ENCODE data around the gene SIPA1L3.

The SIPA1L3 gene

GRCh38 chr19:38111898-38112297, 204.9 kb downstream of the SIPA1L3 start:
- no peak for DNase-seq (ENCODE audit: low spot score)

- no peak for DNase-seq (ENCODE audit: low spot score)
Observed at GRCh38 chr19:38114651-38115050, 207.6 kb downstream of the SIPA1L3 start.

DNA sequence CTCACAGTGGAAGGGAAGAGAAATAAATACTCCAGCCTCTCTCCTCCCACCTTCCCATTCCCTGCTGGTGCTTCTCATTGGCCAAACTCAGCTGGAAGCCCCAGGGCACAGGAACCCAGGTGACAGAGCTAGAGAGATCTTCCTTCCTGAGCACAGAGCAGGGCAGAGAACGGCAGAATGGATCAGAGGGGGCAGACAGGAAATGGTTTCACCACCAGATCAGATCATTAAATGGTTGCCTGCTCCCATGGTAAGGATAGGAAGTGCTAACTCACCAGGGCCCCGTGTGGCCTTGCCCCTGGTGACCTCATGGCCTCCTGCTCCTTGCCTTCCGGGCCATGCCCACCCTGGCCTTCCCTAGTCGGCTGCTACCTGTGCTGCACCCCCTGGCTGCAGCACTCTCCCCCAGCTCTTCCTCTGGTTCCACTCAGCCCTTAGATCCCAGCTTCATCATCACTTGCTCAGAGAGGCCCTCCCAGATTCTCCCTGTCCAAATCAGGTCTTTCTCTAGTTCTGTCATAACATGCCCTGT, 208.3 kb downstream of the SIPA1L3 start:
- no peak for DNase-seq (ENCODE audit: low spot score)

GRCh38 chr19:38118176-38118575, 211.2 kb downstream of the SIPA1L3 start:
- no peak for DNase-seq (ENCODE audit: low spot score)

- DNase-seq (ENCODE audit: low spot score): no peak
Observed at GRCh38 chr19:38120471-38121025, 213.5 kb downstream of the SIPA1L3 start.

DNA sequence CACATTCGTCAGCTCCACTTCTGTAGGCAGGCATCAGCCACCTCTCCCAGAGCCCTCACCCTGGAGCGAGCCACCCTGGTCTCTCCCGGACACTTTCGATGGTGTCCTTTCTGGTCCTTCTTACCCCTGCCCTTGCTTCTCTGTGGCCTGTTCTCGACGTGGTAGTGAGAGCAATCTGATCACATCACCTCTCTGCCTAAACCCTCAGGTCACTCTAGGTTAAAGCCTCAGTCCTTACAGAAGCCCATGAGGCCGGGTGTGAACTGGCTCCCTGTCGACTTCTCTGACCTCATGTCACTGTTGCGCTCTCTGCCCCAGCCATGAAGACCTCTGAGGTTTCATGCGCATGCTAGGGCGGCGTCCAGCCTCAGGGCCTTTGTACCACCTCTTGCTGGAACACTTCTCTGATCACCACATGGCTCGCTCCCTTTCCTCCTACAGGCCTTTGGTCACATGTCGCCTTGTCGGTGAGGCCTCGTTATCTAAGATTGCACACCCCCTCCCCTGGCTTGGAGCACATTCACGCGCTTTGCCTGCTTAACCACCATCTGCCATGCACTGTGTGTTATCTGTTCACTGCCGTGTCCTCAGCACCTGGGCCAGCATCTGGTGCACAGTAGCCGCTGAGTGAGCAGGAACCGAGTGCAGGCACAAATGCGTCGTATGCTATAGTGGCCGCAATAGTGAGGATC, 215.5 kb downstream of the SIPA1L3 start:
- DNase-seq (ENCODE audit: low spot score): no peak

GRCh38 chr19:38125238-38125637, 218.2 kb downstream of the SIPA1L3 start:
- DNase-seq (ENCODE audit: low spot score): no peak

- DNase-seq (ENCODE audit: low spot score): no peak
Observed at GRCh38 chr19:38130399-38130798, 223.4 kb downstream of the SIPA1L3 start.

DNA sequence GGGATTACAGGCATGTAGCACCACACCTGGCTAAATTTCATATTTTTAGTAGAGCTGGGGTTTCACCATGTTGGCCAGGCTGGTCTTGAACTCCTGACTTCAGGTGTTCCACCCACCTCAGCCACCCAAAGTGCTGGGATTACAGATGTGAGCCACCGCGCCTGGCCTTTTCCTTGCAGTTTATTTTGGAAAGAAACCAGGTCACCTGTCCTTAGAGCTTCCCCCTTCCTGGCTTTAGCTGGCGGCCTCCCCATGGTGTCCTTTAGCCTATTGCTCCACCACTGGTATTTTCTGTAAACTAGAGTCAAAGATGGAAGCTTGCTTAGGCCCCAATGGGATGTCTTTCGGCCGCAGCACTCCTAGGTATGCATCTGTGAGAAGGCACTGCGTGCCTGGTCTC, 225.8 kb downstream of the SIPA1L3 start:
- DNase-seq (ENCODE audit: low spot score): no peak

DNA sequence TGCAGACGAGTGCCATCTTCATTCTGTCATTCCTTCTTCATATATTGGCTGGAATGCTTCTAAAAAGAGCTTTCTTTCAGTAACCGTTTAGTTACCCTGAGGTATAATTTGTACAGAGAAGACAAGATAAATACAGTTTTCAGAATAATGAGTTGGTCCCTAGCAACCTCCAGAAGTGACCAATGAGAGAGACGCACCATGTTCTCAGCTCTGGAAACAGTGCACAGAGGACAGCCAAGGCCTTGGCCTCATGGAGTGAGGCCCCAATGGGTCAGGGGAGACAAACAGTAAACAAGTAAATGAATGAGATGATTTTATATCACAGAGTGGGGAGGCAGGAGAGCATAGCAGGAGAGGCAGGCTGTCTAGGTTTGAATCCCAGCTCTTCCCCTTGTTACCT, 226.3 kb downstream of the SIPA1L3 start:
- DNase-seq (ENCODE audit: low spot score): no peak

- no peak for DNase-seq (ENCODE audit: low spot score)
Observed at GRCh38 chr19:38134540-38135149, 227.6 kb downstream of the SIPA1L3 start.

DNA sequence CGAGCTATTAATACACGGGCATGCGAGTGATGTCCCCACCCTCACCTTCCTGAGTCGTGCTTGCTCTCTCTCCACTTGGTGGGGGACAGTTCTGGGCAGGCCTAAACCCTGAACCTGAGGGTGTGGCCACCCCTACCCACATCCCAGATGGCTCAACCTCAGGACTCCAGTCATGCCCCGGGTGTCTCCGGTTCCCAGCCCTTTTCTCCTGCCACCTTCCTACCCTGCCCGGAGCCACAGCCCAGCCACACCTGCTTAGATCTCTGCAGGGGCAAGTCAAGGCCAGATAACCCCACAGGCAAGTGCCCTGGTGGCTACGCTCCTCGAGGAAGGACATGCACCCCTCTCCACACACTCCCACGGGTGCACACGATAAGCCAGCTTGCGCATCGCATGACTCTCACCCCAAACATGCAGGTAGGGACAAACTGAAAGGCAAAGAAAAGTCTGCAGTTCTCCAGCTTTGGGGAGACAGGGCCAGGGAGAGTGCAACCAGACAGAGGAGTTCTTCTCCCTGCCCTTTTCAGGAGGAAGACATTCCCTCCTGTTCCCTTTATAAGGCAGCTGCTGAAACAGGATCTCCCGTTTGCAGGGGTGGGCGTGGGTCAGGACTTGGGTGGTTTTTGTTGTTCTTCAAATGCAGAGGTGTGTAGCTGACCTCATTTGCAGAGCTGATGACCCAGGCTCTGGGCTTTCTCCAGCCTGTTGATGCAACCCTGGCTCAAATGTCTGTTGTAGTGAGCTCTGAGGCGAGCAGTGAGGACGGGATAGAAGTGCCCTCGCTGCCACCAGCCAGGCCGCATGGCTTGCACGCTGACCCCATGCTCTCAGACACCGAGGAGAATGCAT, 228.4 kb downstream of the SIPA1L3 start:
- no peak for DNase-seq (ENCODE audit: low spot score)

DNA sequence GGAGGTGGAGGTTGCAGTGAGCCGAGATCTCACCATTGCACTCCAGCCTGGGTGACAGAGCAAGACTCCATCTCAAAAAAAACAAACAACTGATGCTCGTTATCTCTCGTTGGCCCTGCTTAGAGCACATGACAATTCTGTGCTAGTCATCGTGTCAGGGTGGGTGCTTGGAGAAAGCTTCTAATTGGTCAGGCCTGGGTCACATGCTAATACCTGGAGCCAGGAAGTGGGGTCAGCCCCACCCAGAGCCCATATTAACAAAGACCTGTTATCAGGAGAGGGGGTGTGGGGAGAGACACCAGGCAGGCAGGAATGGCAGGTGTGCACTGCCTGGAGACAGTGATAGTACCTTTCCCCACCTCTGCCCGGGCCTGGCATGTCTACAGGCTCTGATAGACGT, 232.1 kb downstream of the SIPA1L3 start:
- no peak for DNase-seq (ENCODE audit: low spot score)

DNA sequence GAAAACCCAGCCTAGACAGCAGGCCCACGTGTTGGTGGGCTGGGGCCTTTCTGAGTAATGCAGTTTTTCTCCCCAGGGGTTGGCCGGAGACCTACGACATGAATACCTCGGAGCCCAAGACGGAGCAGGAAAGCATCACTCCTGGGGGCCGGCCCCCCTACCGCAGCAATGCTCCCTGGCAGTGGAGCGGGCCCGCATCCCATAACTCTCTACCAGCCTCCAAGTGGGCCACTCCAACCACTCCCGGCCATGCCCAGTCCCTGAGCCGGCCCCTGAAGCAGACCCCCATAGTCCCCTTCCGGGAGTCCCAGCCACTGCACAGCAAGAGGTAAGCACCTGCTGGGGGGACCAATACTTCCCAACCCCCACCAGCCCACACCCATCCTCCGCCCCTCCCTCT, 234.1 kb downstream of the SIPA1L3 start:
- DNase-seq (ENCODE audit: low spot score): no peak

DNA sequence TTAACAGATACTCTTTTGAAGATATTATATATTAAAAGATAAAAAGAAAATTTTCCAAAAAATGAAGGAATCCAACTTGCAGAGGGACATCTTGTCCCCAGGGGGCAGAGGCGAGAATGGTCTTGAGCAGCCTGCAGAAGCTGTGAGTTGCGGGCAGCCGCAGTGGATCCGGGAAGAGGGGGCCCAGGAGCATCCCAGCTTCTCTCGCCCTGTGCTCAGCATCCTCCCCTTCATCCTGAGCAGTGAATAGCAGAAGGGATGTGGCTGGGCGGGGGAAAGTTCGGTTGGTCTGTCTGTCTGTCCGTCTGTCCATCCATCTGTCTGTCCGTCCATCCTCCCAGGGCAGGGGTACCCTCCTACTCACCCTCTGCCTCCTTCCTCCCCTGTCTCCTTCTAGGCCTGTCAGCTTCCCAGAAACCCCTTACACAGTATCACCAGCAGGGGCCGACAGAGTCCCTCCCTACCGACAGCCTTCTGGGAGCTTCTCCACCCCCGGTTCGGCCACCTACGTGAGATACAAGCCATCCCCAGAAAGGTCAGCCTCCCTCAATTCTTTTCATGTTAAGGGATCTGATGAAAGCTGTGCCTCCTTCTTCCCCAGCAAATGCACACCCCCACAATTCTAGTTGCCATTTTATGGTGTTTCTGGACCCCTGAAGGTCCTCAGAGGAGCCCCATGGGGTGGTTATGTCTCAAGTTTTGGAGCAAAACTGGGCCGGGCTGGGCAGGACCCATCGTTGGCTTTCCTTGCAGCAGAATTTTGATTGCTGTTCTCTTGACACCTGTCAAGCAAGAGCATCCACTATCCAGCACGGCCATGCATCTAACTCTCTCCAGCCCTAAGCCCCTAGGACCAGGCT, 235.4 kb downstream of the SIPA1L3 start:
- DNase-seq (ENCODE audit: low spot score): peak; percentile 63

- DNase-seq (ENCODE audit: low spot score): no peak
Observed at GRCh38 chr19:38143847-38144246, 236.8 kb downstream of the SIPA1L3 start.

DNA sequence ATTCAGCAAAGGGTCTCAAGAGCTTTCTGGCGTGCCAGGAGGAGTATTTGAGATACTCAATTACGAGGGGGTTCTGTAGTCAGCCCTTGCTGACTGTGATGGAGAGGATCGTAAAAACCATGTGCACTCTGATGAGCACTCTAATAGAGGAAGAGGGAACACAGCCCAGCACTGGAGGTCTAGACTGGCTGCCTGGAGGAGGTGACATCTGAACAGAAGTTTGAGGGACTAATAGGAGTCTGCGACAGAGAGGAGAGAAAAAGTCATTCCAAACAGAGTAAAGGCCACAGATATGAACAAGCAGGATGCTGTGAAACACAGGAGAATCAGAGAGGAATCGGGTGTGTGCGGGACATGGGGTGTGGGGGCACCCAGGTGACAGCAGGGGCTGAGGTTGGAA, 237.7 kb downstream of the SIPA1L3 start:
- DNase-seq (ENCODE audit: low spot score): no peak

GRCh38 chr19:38145623-38146022, 238.6 kb downstream of the SIPA1L3 start:
- DNase-seq (ENCODE audit: low spot score): no peak

DNA sequence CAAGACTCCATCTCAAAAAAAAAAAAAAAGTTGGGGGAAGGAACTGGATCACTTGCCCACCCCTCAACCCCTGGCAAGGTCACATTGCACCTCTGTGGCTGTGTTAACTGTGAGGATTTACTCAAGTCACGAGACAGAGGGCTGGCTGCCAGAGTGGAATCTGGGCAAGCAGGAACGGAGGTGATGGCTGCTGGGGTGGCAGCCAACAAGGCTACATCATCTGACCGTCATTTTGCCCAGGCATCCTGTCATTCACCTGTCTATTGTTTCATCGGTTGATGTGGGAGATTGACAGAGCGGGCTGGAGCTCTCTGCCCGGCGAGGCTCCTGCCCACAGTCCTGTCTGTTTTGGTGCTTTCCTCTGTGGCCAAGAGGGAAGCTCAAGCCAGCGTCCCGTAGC, 241.3 kb downstream of the SIPA1L3 start:
- DNase-seq (ENCODE audit: low spot score): no peak

GRCh38 chr19:38149661-38150061, 242.7 kb downstream of the SIPA1L3 start:
- no peak for DNase-seq (ENCODE audit: low spot score)

- DNase-seq (ENCODE audit: low spot score): no peak
Observed at GRCh38 chr19:38151242-38151641, 244.2 kb downstream of the SIPA1L3 start.
